ENCODE measurements around the gene ANGPTL2. TPM values are rescaled to one million over a fixed set of nuclear protein-coding genes. Genes with fewer than 3 reads are reported as not detected.

ANGPTL2 gene
- total RNA-seq, 4 donors from 2014 or later = 10.2 to 65.3 (median 32.0) TPM

- Histone ChIP-seq H3K4me3 (no peak overlapping the region), H3K27me3 (no peaks in the 10 kb centered on the region), H3K27ac (no peak overlapping the region), H3K9me3 (no peaks in the 10 kb centered on the region), H3K4me1 (peaks cover 0 to 6% of the 10 kb centered on the region in 2 donors), H3K36me3 (no peaks in the 10 kb centered on the region)
- DNase-seq = peak in 1 of 2 donors; percentile 7
- no peak for TF ChIP-seq POLR2A (IDR thresholded peaks at IDR 0.05)
- no peak for TF ChIP-seq CTCF (IDR thresholded peaks at IDR 0.05)
- intact Hi-C loops (cut with DNase I; ENCODE audit: low total_unique reads) = no loop called here
These were observed 40.9 kb downstream of the ANGPTL2 start for GRCh38 chr9:127081250-127082185.

GRCh38 chr9:127079446-127080140 is 42.8 kb downstream of the ANGPTL2 start:
- Histone ChIP-seq H3K36me3 (no peaks in the 10 kb centered on the region), H3K27me3 (no peaks in the 10 kb centered on the region), H3K27ac (no peak overlapping the region), H3K4me1 (peaks cover 0 to 6% of the 10 kb centered on the region in 2 donors), H3K4me3 (no peak overlapping the region), H3K9me3 (no peaks in the 10 kb centered on the region)
- intact Hi-C loops (cut with DNase I; ENCODE audit: low total_unique reads) = no loop called here
- TF ChIP-seq CTCF (IDR thresholded peaks at IDR 0.05) = no peak
- TF ChIP-seq POLR2A (IDR thresholded peaks at IDR 0.05) = no peak
- peak in 1 of 2 donors; percentile 10 for DNase-seq

GRCh38 chr9:127078988-127079387 is 43.4 kb downstream of the ANGPTL2 start:
- H3K9me3 ChIP-seq = no peaks in the 10 kb centered on the region
- H3K27me3 ChIP-seq = no peaks in the 10 kb centered on the region
- H3K27ac ChIP-seq = no peak overlapping the region
- peaks cover 0 to 6% of the 10 kb centered on the region in 2 donors for H3K4me1 ChIP-seq
- no peak for TF ChIP-seq POLR2A (IDR thresholded peaks at IDR 0.05)
- intact Hi-C loops (cut with DNase I; ENCODE audit: low total_unique reads) = no loop called here
- no peaks in the 10 kb centered on the region for H3K36me3 ChIP-seq
- H3K4me3 ChIP-seq = no peak overlapping the region
- peak in 1 of 2 donors; percentile 6 for DNase-seq

GRCh38 chr9:127078336-127078735 is 44.1 kb downstream of the ANGPTL2 start:
- Histone ChIP-seq H3K4me1 (peaks cover 0 to 6% of the 10 kb centered on the region in 2 donors), H3K9me3 (no peaks in the 10 kb centered on the region), H3K27me3 (no peaks in the 10 kb centered on the region), H3K4me3 (no peak overlapping the region), H3K27ac (no peak overlapping the region), H3K36me3 (no peaks in the 10 kb centered on the region)
- peak in 1 of 2 donors; percentile 10 for DNase-seq
- TF ChIP-seq CTCF (IDR thresholded peaks at IDR 0.05) (no peak), POLR2A (IDR thresholded peaks at IDR 0.05) (no peak)
- intact Hi-C loops (cut with DNase I; ENCODE audit: low total_unique reads) = no loop called here

GRCh38 chr9:127077644-127077946 is 44.8 kb downstream of the ANGPTL2 start:
- peak in 1 of 2 donors; percentile 17 for DNase-seq
- no peaks in the 10 kb centered on the region for H3K9me3 ChIP-seq
- H3K4me1 ChIP-seq = peaks cover 0 to 6% of the 10 kb centered on the region in 2 donors
- intact Hi-C loops (cut with DNase I; ENCODE audit: low total_unique reads) = no loop called here
- H3K4me3 ChIP-seq = no peak overlapping the region
- no peaks in the 10 kb centered on the region for H3K36me3 ChIP-seq
- TF ChIP-seq CTCF (IDR thresholded peaks at IDR 0.05) (no peak), POLR2A (IDR thresholded peaks at IDR 0.05) (no peak)
- H3K27ac ChIP-seq = peak overlapping the region; percentile 66 to 73
- H3K27me3 ChIP-seq = no peaks in the 10 kb centered on the region

Data from uterus (tissue), 4 donors.